ENCODE measurements around the gene GSG1L2. TPM values are rescaled to one million over a fixed set of nuclear protein-coding genes. Genes with fewer than 3 reads are reported as not detected.

The GSG1L2 gene
- total and polyA plus RNA-seq, 4 donors = not detected

DNA sequence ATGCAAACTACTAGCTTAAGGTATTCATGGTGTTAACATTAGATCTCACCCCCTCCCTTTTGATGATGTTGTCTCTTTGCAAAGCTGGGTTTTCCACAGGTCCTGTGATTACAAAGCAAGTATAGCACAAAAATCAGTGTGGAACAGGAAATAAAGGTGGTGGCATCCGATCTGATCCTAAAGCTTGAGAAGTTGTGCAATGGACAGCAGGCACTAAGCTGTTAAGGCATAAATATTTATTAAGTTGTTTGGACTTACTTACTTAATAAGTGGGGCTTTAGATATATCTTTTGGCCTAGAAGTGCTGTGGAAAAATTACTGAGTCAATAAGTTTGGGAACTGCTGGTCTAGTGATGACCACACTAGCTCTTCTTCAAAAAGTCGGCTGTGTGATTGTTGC, 8.8 kb upstream of the GSG1L2 start:
- no peak for TF ChIP-seq SP1 (IDR thresholded peaks at IDR 0.05)
- no peak for TF ChIP-seq YY1 (IDR thresholded peaks at IDR 0.05)
- no peak for TF ChIP-seq EGR1 (IDR thresholded peaks at IDR 0.05; ENCODE audit: low read depth in 2 of 2)
- TF ChIP-seq, protein P1, sequence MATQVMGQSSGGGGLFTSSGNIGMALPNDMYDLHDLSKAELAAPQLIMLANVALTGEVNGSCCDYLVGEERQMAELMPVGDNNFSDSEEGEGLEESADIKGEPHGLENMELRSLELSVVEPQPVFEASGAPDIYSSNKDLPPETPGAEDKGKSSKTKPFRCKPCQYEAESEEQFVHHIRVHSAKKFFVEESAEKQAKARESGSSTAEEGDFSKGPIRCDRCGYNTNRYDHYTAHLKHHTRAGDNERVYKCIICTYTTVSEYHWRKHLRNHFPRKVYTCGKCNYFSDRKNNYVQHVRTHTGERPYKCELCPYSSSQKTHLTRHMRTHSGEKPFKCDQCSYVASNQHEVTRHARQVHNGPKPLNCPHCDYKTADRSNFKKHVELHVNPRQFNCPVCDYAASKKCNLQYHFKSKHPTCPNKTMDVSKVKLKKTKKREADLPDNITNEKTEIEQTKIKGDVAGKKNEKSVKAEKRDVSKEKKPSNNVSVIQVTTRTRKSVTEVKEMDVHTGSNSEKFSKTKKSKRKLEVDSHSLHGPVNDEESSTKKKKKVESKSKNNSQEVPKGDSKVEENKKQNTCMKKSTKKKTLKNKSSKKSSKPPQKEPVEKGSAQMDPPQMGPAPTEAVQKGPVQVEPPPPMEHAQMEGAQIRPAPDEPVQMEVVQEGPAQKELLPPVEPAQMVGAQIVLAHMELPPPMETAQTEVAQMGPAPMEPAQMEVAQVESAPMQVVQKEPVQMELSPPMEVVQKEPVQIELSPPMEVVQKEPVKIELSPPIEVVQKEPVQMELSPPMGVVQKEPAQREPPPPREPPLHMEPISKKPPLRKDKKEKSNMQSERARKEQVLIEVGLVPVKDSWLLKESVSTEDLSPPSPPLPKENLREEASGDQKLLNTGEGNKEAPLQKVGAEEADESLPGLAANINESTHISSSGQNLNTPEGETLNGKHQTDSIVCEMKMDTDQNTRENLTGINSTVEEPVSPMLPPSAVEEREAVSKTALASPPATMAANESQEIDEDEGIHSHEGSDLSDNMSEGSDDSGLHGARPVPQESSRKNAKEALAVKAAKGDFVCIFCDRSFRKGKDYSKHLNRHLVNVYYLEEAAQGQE (IDR thresholded peaks at IDR 0.05) = no peak
- TF ChIP-seq, protein P2, sequence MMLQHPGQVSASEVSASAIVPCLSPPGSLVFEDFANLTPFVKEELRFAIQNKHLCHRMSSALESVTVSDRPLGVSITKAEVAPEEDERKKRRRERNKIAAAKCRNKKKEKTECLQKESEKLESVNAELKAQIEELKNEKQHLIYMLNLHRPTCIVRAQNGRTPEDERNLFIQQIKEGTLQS (IDR thresholded peaks at IDR 0.05) = no peak
- TF ChIP-seq NR2F2 (IDR thresholded peaks at IDR 0.05) = no peak
- TF ChIP-seq FOXA2 (IDR thresholded peaks at IDR 0.05) = no peak
- no peak for TF ChIP-seq HNF4G (IDR thresholded peaks at IDR 0.05)
- no peak for TF ChIP-seq FOXA1 (IDR thresholded peaks at IDR 0.05)
- TF ChIP-seq, protein P3, sequence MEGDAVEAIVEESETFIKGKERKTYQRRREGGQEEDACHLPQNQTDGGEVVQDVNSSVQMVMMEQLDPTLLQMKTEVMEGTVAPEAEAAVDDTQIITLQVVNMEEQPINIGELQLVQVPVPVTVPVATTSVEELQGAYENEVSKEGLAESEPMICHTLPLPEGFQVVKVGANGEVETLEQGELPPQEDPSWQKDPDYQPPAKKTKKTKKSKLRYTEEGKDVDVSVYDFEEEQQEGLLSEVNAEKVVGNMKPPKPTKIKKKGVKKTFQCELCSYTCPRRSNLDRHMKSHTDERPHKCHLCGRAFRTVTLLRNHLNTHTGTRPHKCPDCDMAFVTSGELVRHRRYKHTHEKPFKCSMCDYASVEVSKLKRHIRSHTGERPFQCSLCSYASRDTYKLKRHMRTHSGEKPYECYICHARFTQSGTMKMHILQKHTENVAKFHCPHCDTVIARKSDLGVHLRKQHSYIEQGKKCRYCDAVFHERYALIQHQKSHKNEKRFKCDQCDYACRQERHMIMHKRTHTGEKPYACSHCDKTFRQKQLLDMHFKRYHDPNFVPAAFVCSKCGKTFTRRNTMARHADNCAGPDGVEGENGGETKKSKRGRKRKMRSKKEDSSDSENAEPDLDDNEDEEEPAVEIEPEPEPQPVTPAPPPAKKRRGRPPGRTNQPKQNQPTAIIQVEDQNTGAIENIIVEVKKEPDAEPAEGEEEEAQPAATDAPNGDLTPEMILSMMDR (IDR thresholded peaks at IDR 0.05; ENCODE audit: low read depth, low read length, missing input control) = no peak
- no peak for TF ChIP-seq GABPA (IDR thresholded peaks at IDR 0.05 in 1 of 2, conservative IDR thresholded peaks at IDR 0.05 in 1 of 2)
- no peak for TF ChIP-seq JUND (IDR thresholded peaks at IDR 0.05)
- TF ChIP-seq TAF1 (conservative IDR thresholded peaks at IDR 0.05) = no peak
- no peak for TF ChIP-seq RAD21 (IDR thresholded peaks at IDR 0.05)
- TF ChIP-seq HNF4A (conservative IDR thresholded peaks at IDR 0.05) = no peak
- TF ChIP-seq, protein P4, sequence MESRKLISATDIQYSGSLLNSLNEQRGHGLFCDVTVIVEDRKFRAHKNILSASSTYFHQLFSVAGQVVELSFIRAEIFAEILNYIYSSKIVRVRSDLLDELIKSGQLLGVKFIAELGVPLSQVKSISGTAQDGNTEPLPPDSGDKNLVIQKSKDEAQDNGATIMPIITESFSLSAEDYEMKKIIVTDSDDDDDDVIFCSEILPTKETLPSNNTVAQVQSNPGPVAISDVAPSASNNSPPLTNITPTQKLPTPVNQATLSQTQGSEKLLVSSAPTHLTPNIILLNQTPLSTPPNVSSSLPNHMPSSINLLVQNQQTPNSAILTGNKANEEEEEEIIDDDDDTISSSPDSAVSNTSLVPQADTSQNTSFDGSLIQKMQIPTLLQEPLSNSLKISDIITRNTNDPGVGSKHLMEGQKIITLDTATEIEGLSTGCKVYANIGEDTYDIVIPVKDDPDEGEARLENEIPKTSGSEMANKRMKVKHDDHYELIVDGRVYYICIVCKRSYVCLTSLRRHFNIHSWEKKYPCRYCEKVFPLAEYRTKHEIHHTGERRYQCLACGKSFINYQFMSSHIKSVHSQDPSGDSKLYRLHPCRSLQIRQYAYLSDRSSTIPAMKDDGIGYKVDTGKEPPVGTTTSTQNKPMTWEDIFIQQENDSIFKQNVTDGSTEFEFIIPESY (IDR thresholded peaks at IDR 0.05) = no peak
- TF ChIP-seq, protein P5, sequence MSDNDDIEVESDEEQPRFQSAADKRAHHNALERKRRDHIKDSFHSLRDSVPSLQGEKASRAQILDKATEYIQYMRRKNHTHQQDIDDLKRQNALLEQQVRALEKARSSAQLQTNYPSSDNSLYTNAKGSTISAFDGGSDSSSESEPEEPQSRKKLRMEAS (IDR thresholded peaks at IDR 0.05) = no peak
- no peak for TF ChIP-seq RXRA (IDR thresholded peaks at IDR 0.05)
- Histone ChIP-seq H3K9me3 (ENCODE audit: control insufficient read depth in 4 of 4, low read length in 3 of 4) (no peaks in the 10 kb centered on the region), H3K4me1 (ENCODE audit: control insufficient read depth in 4 of 4, insufficient read depth in 4 of 4, low read length in 3 of 4) (no peaks in the 10 kb centered on the region), H3K4me3 (ENCODE audit: low read depth in 1 of 3, low read length in 3 of 3) (no peak overlapping the region), H3K36me3 (ENCODE audit: control insufficient read depth in 4 of 4, insufficient read depth in 3 of 4, low read depth in 1 of 4, low read length in 3 of 4) (no peaks in the 10 kb centered on the region), H3K9ac (ENCODE audit: low read depth in 1 of 2, low read length in 2 of 2) (no peak overlapping the region), H3K27me3 (ENCODE audit: control insufficient read depth in 4 of 4, insufficient read depth in 4 of 4, low read length in 3 of 4) (no peaks in the 10 kb centered on the region), H3K27ac (ENCODE audit: low read depth in 1 of 2, low read length in 2 of 2) (no peak overlapping the region)
- DNase-seq (ENCODE audit: low spot score) = no peak
- WGBS = 88% methylated on average over 2 of the region's 2 CpGs

Measured in liver (tissue), 9 donors.